ENCODE data around the gene CCDC57.

The CCDC57 gene

DNA sequence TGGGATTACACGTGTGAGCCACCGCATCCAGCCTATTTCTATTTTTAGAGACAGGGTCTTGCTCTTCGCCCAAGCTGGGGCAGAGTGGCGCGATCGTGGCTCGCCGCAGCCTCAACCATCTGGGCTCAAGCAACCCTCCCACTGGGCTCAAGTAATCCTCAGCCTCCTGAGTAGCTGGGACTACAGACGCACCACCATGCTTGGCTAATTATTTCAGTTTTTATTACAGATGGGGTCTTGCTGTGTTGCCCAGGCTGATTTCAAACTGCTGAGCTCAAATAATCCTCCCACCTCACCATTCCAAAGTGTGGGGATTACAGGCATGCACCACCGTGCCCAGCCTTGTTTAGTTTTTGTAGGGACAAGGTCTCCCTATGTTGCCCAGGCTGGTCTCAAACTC lies 53.8 kb downstream of the CCDC57 start:
- no peak for TF ChIP-seq CTCF (IDR thresholded peaks at IDR 0.05; ENCODE audit: low read depth, low read length, missing control alignments)
- no peak overlapping the region for H3K4me3 ChIP-seq (ENCODE audit: low read depth, low read length)

GRCh38 chr17:82157046-82158035 lies 55.3 kb downstream of the CCDC57 start:
- DNase-seq (ENCODE audit: low read depth), result no peak
- H3K4me3 ChIP-seq (ENCODE audit: low read depth, low read length), result no peak overlapping the region
- TF ChIP-seq CTCF (IDR thresholded peaks at IDR 0.05; ENCODE audit: low read depth, low read length, missing control alignments), result no peak

More for the DNA sequence above, 53.8 kb downstream of the CCDC57 start:
- no peak for DNase-seq (ENCODE audit: low read depth)

DNA sequence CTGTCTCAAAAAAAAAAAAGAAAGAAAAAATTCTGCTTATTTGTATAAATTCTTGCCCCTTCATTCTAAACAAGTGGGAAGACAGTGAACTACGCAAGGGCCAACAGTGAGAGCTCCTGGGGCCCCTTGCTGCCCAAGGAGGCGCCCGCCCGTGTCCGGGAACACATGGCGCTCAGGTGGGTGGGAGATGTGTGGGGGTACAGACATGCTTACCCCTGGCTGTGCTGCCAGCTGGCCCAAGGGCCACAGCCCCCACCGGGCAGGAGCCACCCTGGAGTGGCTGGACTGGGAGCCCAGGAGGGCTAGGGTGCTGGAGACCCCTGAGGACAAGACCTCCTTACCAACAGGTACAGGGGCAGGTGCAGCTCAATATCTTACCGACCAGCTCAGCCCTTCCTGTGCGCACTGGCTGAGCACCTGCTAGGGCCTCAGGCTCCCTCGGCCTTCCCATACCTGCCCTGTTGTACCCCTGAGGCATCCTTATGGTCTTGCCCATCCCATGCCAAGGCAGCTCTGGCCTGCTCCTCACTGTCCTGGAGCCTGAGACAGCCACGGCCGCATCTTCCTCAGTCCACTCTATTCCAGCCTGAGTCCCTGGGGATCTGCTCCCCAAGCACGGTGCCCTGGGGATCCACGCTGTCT lies 56.2 kb downstream of the CCDC57 start:
- no peak for TF ChIP-seq CTCF (IDR thresholded peaks at IDR 0.05; ENCODE audit: low read depth, low read length, missing control alignments)
- H3K4me3 ChIP-seq (ENCODE audit: low read depth, low read length), result no peak overlapping the region
- no peak for DNase-seq (ENCODE audit: low read depth)

DNA sequence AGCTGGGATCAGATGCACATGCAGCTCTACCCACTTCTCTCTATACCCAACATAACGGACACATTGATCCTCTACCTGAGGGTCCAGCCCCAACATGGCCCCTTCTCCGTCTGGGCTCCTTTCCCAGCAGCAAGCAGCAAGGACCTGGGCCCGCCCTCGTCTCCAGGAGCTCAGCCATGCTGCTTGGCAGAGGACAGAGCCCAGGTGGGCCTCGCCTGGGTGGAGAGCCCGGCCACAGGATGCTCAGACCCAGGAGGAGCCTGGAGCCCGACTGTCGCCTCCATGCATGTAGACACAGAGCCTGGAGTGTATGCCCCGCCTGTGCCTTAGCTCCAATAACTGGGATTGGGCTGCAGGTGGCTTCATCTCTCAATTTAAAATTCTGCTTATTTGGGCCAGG lies 57.0 kb downstream of the CCDC57 start:
- no peak for DNase-seq (ENCODE audit: low read depth)
- TF ChIP-seq CTCF (IDR thresholded peaks at IDR 0.05; ENCODE audit: low read depth, low read length, missing control alignments), result no peak
- H3K4me3 ChIP-seq (ENCODE audit: low read depth, low read length), result no peak overlapping the region

DNA sequence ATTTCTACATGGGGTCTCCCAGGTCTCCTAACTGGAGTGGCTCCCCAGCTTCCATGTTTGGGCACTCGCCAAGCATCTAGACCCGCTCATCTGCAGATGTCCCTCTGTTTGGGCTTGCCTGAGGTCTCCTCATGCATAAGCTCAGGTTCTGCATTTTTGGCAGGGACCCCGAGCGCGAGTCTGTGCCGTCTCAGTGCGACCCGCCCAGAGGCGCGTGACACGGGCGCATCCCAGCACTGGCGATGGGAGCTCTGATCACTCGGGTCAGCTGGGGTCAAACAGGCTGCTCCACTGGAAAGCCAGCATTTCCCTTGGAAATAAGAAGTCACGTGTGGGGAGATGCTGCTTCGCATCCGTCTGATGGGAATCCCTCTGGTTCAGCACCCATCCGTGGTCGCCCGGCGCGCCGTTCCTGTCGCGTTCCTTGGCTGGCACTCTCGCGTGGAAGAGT lies 57.7 kb downstream of the CCDC57 start:
- H3K4me3 ChIP-seq (ENCODE audit: low read depth, low read length), result no peak overlapping the region
- no peak for DNase-seq (ENCODE audit: low read depth)
- TF ChIP-seq CTCF (IDR thresholded peaks at IDR 0.05; ENCODE audit: low read depth, low read length, missing control alignments), result no peak

DNA sequence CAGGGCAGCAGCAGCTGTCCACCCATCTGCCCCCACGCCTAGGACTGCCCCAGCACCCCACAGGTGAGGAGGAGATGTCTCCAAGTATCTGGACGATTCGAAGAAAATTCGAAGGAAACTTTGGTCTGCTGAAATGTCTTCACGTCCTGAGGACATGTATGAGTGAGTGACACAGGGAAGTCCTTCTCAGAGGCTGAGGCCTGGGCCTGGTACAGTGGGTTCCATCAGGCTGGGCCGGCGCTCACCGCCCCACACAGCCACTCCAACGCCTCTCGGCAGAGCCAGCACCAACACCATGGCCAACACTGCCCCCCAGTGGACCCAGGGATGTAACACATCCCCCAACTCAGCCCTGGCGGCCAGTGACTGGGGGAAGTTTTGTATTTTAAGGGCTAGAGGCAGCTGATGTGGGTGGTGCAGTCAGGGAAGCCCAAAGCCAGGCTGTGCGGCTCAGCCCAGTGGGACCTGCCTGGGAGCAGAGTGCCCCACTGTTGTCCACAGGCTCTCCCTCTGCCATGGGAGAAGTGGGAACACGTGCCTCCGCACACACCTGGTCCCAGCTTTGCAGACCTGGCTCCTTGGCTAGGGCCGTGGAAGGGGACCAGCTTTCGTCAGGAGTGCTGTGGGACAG lies 58.8 kb downstream of the CCDC57 start:
- peak; percentile 24 for DNase-seq (ENCODE audit: low read depth)
- peak; percentile 90 for TF ChIP-seq CTCF (IDR thresholded peaks at IDR 0.05; ENCODE audit: low read depth, low read length, missing control alignments)
- H3K4me3 ChIP-seq (ENCODE audit: low read depth, low read length), result no peak overlapping the region

Data from GM12864 (cell line).